ENCODE measurements around the gene OPTC.

DNA sequence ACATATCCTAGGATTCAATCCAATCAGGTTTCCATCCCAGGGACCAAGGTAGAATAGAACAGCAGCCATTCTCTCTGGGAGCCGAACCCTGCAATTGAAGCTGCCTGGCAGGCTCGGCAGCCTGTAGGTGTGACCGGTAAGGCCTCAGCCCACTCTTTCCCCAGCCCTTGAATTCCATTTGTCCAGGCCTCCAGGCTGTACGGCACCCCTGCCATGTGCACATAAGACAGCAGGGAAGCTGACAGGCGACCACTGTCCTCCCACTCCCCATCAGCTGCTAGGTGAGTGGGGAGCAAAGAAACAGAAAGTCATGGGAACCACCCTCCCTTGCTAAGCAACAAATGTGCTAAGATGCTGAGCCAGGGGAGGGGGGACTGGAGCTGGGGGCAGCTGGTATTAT, 23.0 kb downstream of the OPTC start:
- TF ChIP-seq, protein P1, sequence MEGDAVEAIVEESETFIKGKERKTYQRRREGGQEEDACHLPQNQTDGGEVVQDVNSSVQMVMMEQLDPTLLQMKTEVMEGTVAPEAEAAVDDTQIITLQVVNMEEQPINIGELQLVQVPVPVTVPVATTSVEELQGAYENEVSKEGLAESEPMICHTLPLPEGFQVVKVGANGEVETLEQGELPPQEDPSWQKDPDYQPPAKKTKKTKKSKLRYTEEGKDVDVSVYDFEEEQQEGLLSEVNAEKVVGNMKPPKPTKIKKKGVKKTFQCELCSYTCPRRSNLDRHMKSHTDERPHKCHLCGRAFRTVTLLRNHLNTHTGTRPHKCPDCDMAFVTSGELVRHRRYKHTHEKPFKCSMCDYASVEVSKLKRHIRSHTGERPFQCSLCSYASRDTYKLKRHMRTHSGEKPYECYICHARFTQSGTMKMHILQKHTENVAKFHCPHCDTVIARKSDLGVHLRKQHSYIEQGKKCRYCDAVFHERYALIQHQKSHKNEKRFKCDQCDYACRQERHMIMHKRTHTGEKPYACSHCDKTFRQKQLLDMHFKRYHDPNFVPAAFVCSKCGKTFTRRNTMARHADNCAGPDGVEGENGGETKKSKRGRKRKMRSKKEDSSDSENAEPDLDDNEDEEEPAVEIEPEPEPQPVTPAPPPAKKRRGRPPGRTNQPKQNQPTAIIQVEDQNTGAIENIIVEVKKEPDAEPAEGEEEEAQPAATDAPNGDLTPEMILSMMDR (IDR thresholded peaks at IDR 0.05 in 4 of 5, conservative IDR thresholded peaks at IDR 0.05 in 1 of 5) = no peak
- no peak for TF ChIP-seq POLR2A (IDR thresholded peaks at IDR 0.05)

All from gastrocnemius medialis (tissue), 4 donors.